GM12891 (cell line): ENCODE data around the gene SLCO4C1.

Experiments
- POLR2A ChIP-seq: IDR thresholded peaks from 2 replicates; pipeline ENCODE4 v1.6.1; 2011; ENCODE audit warnings: low read depth, low read length, control low read depth
- POLR2AphosphoS5 ChIP-seq: IDR thresholded peaks from 2 replicates; pipeline ENCODE4 v1.6.1; 2011; ENCODE audit warnings: low read depth, low read length, control low read depth
- POU2F2 ChIP-seq: IDR thresholded peaks from 2 replicates; pipeline ENCODE4 v1.6.1; 2011; ENCODE audit warnings: low read depth, mild to moderate bottlenecking, control low read depth, low read length, moderate library complexity
- SPI1 ChIP-seq: IDR thresholded peaks from 2 replicates; pipeline ENCODE4 v1.6.1; 2011; ENCODE audit warnings: low read depth, low read length, control low read depth

DNA sequence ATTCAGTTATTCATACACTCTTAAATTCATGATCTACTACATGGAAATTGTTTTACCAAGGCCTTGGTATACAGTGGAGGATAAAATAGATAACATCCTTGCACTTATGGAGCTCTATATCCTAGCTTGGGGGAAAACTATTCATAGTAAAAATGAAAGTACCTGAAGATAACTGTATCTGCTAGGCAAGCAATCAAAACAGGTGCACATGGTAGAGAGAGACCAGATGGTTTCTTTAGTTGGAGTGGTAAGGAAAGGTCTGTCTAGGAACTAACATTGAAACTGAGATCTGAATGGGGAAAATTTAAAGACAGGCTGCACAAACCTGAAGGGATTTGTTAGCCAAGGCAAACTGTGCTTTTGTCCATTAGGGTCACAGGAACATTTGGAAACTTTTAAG is 11.1 kb upstream of the SLCO4C1 start:
- TF ChIP-seq POLR2AphosphoS5 (no peak), POLR2A (no peak), POU2F2 (no peak), SPI1 (no peak)
